ENCODE data around the gene BMP6.

The BMP6 gene

GRCh38 chr6:7681449-7681848 lies 44.5 kb upstream of the BMP6 start:
- Histone ChIP-seq H3K4me2 (ENCODE audit: low read depth, low read length) (no peak overlapping the region), H3K4me1 (ENCODE audit: low read length) (no peaks in the 10 kb centered on the region), H3K9ac (ENCODE audit: low read length) (no peak overlapping the region), H3K36me3 (replicated peaks; ENCODE audit: insufficient read depth, low read length) (no peaks in the 10 kb centered on the region), H3K27ac (ENCODE audit: low read length) (no peak overlapping the region), H3K9me2 (replicated peaks; ENCODE audit: insufficient read depth, low read length) (no peaks in the 10 kb centered on the region), H3K9me3 (replicated peaks; ENCODE audit: insufficient read depth, low read length) (no peaks in the 10 kb centered on the region), H3K27me3 (replicated peaks; ENCODE audit: insufficient read depth, low read length) (no peaks in the 10 kb centered on the region), H3F3A (ENCODE audit: insufficient read depth, low read length) (no peaks in the 10 kb centered on the region), H2AFZ (ENCODE audit: low read length) (no peak overlapping the region), H4K20me1 (ENCODE audit: insufficient read depth, low read length) (no peaks in the 10 kb centered on the region), H3K79me2 (ENCODE audit: low read length) (no peaks in the 10 kb centered on the region), H3K4me3 (ENCODE audit: low read length) (no peak overlapping the region)
- DNase-seq: no peak
- no peak for TF ChIP-seq EZH2 (optimal IDR thresholded peaks at IDR 0.05; ENCODE audit: low read depth, low read length)
- TF ChIP-seq EZH2phosphoT487 (IDR thresholded peaks at IDR 0.05; ENCODE audit: low read length): no peak
- TF ChIP-seq, protein P1, sequence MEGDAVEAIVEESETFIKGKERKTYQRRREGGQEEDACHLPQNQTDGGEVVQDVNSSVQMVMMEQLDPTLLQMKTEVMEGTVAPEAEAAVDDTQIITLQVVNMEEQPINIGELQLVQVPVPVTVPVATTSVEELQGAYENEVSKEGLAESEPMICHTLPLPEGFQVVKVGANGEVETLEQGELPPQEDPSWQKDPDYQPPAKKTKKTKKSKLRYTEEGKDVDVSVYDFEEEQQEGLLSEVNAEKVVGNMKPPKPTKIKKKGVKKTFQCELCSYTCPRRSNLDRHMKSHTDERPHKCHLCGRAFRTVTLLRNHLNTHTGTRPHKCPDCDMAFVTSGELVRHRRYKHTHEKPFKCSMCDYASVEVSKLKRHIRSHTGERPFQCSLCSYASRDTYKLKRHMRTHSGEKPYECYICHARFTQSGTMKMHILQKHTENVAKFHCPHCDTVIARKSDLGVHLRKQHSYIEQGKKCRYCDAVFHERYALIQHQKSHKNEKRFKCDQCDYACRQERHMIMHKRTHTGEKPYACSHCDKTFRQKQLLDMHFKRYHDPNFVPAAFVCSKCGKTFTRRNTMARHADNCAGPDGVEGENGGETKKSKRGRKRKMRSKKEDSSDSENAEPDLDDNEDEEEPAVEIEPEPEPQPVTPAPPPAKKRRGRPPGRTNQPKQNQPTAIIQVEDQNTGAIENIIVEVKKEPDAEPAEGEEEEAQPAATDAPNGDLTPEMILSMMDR (IDR thresholded peaks at IDR 0.05; ENCODE audit: low read length): no peak

GRCh38 chr6:7684076-7684475 lies 41.8 kb upstream of the BMP6 start:
- Histone ChIP-seq H3K4me3 (ENCODE audit: low read length) (no peak overlapping the region), H3K9ac (ENCODE audit: low read length) (no peak overlapping the region), H3K27me3 (replicated peaks; ENCODE audit: insufficient read depth, low read length) (no peaks in the 10 kb centered on the region), H3K27ac (ENCODE audit: low read length) (no peak overlapping the region), H3K36me3 (replicated peaks; ENCODE audit: insufficient read depth, low read length) (no peaks in the 10 kb centered on the region), H3K9me2 (replicated peaks; ENCODE audit: insufficient read depth, low read length) (no peaks in the 10 kb centered on the region), H4K20me1 (ENCODE audit: insufficient read depth, low read length) (no peaks in the 10 kb centered on the region), H3F3A (ENCODE audit: insufficient read depth, low read length) (no peaks in the 10 kb centered on the region), H3K79me2 (ENCODE audit: low read length) (no peaks in the 10 kb centered on the region), H2AFZ (ENCODE audit: low read length) (no peak overlapping the region), H3K4me2 (ENCODE audit: low read depth, low read length) (no peak overlapping the region), H3K9me3 (replicated peaks; ENCODE audit: insufficient read depth, low read length) (no peaks in the 10 kb centered on the region), H3K4me1 (ENCODE audit: low read length) (no peaks in the 10 kb centered on the region)
- TF ChIP-seq EZH2 (optimal IDR thresholded peaks at IDR 0.05; ENCODE audit: low read depth, low read length) (no peak), EZH2phosphoT487 (IDR thresholded peaks at IDR 0.05; ENCODE audit: low read length) (no peak)
- TF ChIP-seq, protein P1 (IDR thresholded peaks at IDR 0.05; ENCODE audit: low read length): no peak
- no peak for DNase-seq

DNA sequence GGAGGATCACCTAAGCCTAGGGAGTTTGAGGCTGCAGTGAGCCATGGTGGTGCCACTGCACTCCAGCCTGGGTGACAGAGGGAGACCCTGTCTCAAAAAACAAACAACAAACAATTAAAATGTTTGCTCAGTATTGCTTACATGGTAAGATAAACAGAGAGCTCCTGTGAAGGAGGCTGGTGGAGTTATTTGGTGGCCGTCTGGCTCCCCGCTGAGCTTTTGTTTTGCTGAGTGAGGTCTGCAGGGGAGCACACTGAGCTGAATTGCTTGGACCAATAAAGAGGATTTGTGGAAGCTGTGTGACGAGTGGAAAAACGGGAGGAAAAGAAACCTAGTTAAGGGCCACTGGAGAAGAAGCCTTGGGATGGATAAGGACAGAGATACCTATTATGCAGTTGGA lies 41.1 kb upstream of the BMP6 start:
- no peaks in the 10 kb centered on the region for H3K36me3 ChIP-seq (replicated peaks; ENCODE audit: insufficient read depth, low read length)
- no peaks in the 10 kb centered on the region for H3K27me3 ChIP-seq (replicated peaks; ENCODE audit: insufficient read depth, low read length)
- no peak overlapping the region for H3K9ac ChIP-seq (ENCODE audit: low read length)
- TF ChIP-seq EZH2phosphoT487 (IDR thresholded peaks at IDR 0.05; ENCODE audit: low read length): no peak
- TF ChIP-seq, protein P1 (IDR thresholded peaks at IDR 0.05; ENCODE audit: low read length): no peak
- no peak for TF ChIP-seq EZH2 (optimal IDR thresholded peaks at IDR 0.05; ENCODE audit: low read depth, low read length)
- no peaks in the 10 kb centered on the region for H3F3A ChIP-seq (ENCODE audit: insufficient read depth, low read length)
- H2AFZ ChIP-seq (ENCODE audit: low read length): no peak overlapping the region
- H3K9me3 ChIP-seq (replicated peaks; ENCODE audit: insufficient read depth, low read length): no peaks in the 10 kb centered on the region
- H3K9me2 ChIP-seq (replicated peaks; ENCODE audit: insufficient read depth, low read length): no peaks in the 10 kb centered on the region
- H3K27ac ChIP-seq (ENCODE audit: low read length): no peak overlapping the region
- H3K79me2 ChIP-seq (ENCODE audit: low read length): no peaks in the 10 kb centered on the region
- no peak overlapping the region for H3K4me3 ChIP-seq (ENCODE audit: low read length)
- 0 out of 2 replicates have a peak, but pooled peaks cover 4% of the 10 kb centered on the region for H3K4me1 ChIP-seq (ENCODE audit: low read length)
- no peak for DNase-seq
- H4K20me1 ChIP-seq (ENCODE audit: insufficient read depth, low read length): no peaks in the 10 kb centered on the region
- no peak overlapping the region for H3K4me2 ChIP-seq (ENCODE audit: low read depth, low read length)

Measured in MM.1S (cell line).